HG03442 (cell line): Measurements from ENCODE around the gene RCC1.
"Not testable (repeated sequence)": the region's sequence is repeated elsewhere in the genome, so short reads cannot be mapped to it uniquely, and the experiment has no call there.

ENCODE experiments used
- ATAC-seq: cut with Tn5 transposase; IDR thresholded peaks from one replicate; pipeline ENCODE4 v1.9.1; 2021; ENCODE audit warnings: mild to moderate bottlenecking, moderate library complexity; ENCODE audit not compliant: unreplicated experiment

Gene RCC1

DNA sequence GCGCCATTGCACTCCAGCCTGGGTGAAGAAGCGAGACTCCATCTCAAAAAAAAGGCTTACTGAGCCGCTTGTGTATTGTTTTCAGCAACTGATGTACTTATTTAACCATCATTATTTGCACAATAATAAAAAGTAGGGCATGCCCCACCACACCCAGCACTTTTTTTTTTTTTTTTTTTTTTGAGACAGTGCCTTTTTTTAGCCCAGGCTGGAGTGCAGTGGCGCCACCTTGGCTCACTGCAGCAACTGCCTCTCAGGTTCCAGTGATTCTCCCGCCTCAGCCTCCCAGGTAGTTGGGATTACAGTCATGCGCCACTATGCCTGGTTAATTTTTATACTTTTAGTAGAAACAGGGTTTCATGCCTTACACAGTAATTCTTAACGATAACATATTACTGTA lies 34.8 kb downstream of the RCC1 start:
- ATAC-seq, result no peak

- not testable (repeated sequence) for ATAC-seq
Measured at GRCh38 chr1:28541414-28542015, 35.7 kb downstream of the RCC1 start.

DNA sequence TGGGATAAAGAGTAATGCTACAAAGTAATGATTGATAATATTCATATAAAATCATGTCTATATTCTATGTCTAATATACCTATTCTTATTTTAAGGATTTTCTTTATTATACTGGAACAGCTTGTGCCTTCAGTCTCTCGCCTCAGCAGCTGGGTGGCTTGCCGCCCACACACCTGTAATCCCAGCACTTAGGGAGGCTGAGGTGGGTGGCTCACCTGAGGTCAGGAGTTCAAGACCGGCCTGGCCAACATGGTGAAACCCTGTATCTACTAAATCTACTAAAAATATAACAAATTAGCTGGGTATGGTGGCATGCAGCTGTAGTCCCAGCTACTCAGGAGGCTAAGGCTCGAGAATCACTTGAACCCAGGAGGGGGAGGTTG lies 39.4 kb downstream of the RCC1 start:
- no peak for ATAC-seq

- ATAC-seq, result no peak
Measured at GRCh38 chr1:28548318-28548717, 42.5 kb downstream of the RCC1 start.

GRCh38 chr1:28551381-28551780 lies 45.5 kb downstream of the RCC1 start:
- ATAC-seq, result no peak

- peak; percentile 80 for ATAC-seq
Measured at GRCh38 chr1:28552758-28553663, 47.2 kb downstream of the RCC1 start, which contains the start of gene TRNAU1AP. Gene TRNAU1AP (plus strand): TSS chr1:28553085. CDS start chr1:28553111, 26 bp downstream.

- no peak for ATAC-seq
Measured at GRCh38 chr1:28560886-28561285, 55.0 kb downstream of the RCC1 start.

- no peak for ATAC-seq
Measured at GRCh38 chr1:28564310-28564709, 58.5 kb downstream of the RCC1 start.

DNA sequence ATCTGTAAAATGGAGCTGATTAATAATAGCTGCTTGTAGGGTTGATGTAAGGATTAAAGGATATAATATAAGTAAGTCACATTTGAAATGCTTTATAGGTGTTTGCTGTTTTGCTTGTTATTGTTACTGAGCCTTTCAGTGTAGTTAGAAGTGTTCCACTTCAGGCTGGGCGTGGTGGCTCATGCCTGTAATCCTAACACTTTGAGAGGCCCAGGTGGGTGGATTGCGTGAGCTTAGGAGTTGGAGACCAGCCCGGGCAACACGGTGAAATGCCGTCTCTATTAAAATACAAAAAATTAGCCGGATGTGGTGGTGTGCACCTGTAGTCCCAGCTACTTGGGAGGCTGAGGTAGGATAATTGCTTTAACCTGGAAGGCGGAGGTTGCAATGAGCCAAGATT lies 59.2 kb downstream of the RCC1 start:
- no peak for ATAC-seq

- no peak for ATAC-seq
Measured at GRCh38 chr1:28565726-28566125, 59.9 kb downstream of the RCC1 start.

DNA sequence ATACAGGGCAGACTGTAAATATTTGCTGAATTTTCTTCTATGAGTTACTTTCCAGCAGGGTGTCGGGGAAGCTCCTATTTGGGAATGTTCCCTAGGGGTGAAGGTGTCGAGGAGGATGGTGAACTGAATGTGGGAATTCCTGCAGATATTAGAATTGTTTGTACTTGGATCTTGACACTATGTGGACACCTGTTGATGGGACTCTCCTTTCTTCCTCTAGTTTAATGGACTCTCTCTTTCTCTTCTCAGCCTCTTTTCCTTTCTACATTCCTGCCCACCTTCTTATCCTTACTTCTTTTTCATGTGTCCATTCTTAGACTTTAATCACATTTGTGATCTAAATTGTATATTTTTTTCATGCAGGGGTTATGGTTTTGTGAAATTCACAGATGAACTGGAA lies 61.1 kb downstream of the RCC1 start:
- ATAC-seq, result no peak

- no peak for ATAC-seq
Measured at GRCh38 chr1:28571911-28572310, 66.1 kb downstream of the RCC1 start.

DNA sequence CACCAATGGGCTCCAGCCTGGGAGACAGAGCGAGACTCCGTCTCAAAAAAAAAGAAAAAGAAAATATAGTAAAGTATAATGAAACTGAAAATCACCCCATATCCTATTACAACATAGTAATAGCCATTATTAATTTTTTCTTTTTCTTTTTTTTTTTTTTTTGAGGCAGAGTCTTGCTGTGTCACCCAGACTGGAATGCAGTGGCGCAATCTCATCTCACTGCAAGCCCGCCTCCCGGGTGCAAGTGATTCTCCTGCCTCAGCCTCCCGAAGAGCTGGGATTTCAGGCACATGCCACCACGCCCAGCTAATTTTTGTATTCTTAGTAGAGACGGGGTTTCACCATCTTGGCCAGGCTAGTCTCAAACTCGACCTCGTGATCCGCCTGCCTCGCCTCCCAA lies 67.0 kb downstream of the RCC1 start:
- ATAC-seq, result not testable (repeated sequence)

GRCh38 chr1:28573564-28573963 lies 67.7 kb downstream of the RCC1 start:
- ATAC-seq, result no peak

DNA sequence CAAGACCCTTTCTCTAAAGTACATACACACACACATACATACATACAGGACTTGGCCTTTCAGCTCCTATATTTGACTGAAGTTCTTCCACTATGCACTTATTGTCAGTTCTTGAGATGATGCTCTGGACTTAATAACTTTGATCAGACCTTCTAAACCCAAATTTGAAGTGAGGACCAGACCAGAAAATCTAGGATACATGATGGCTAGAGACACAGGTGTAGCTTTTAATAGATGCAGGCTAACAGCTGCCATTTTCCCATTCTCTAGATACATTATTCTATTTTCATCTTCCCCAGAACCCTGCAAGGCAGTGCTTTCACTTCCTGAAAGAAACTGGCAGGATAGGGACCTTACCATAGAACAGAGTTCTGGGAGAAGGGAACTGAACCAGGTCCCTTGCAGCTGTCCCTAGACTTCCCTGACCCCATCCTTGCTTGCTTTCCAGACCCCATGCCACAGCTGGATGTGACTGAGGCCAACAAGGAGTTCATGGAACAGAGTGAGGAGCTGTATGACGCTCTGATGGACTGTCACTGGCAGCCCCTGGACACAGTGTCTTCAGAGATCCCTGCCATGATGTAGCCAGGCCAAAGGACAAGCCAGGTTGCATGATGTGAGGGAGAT lies 71.3 kb downstream of the RCC1 start:
- ATAC-seq, result no peak

GRCh38 chr1:28577738-28578536 lies 72.1 kb downstream of the RCC1 start:
- ATAC-seq, result no peak

DNA sequence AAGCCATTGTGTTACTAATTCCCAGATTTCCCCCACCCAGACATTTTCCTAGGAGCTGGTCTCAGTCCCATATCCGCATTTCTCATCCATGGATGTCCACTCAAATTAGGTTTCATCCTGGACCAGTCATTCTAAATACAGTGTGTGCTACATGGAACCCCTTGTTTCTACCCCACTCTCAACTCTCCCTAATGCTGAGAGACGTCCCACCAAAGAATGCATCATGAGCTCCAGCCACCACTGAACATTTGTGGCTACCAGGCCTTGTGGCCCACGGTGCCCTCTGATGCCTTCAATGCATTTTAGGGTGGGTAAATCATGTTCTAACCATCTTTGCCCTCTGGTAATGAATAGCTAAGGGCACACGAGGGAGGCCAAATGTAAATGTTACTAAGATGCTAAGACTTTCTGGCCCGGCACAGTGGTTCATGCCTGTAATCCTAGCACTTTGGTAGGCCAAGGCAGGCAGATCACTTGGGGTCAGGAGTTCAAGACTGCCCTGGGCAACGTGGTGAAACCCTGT lies 72.9 kb downstream of the RCC1 start:
- no peak for ATAC-seq

- ATAC-seq, result no peak
Measured at GRCh38 chr1:28579401-28579800, 73.6 kb downstream of the RCC1 start.

GRCh38 chr1:28580722-28581530 lies 75.1 kb downstream of the RCC1 start:
- ATAC-seq, result peak; percentile 12
